ENCODE data around the gene FAM168A.

GRCh38 chr11:73399159-73399590, 198.7 kb downstream of the FAM168A start:
- TF ChIP-seq, protein P1, sequence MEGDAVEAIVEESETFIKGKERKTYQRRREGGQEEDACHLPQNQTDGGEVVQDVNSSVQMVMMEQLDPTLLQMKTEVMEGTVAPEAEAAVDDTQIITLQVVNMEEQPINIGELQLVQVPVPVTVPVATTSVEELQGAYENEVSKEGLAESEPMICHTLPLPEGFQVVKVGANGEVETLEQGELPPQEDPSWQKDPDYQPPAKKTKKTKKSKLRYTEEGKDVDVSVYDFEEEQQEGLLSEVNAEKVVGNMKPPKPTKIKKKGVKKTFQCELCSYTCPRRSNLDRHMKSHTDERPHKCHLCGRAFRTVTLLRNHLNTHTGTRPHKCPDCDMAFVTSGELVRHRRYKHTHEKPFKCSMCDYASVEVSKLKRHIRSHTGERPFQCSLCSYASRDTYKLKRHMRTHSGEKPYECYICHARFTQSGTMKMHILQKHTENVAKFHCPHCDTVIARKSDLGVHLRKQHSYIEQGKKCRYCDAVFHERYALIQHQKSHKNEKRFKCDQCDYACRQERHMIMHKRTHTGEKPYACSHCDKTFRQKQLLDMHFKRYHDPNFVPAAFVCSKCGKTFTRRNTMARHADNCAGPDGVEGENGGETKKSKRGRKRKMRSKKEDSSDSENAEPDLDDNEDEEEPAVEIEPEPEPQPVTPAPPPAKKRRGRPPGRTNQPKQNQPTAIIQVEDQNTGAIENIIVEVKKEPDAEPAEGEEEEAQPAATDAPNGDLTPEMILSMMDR (IDR thresholded peaks at IDR 0.05), result no peak
- TF ChIP-seq POLR2A (IDR thresholded peaks at IDR 0.05), result no peak
